ENCODE measurements around the gene PHACTR3.
"Not testable (repeated sequence)": the region's sequence is repeated elsewhere in the genome, so short reads cannot be mapped to it uniquely, and the experiment has no call there.

PHACTR3 gene

DNA sequence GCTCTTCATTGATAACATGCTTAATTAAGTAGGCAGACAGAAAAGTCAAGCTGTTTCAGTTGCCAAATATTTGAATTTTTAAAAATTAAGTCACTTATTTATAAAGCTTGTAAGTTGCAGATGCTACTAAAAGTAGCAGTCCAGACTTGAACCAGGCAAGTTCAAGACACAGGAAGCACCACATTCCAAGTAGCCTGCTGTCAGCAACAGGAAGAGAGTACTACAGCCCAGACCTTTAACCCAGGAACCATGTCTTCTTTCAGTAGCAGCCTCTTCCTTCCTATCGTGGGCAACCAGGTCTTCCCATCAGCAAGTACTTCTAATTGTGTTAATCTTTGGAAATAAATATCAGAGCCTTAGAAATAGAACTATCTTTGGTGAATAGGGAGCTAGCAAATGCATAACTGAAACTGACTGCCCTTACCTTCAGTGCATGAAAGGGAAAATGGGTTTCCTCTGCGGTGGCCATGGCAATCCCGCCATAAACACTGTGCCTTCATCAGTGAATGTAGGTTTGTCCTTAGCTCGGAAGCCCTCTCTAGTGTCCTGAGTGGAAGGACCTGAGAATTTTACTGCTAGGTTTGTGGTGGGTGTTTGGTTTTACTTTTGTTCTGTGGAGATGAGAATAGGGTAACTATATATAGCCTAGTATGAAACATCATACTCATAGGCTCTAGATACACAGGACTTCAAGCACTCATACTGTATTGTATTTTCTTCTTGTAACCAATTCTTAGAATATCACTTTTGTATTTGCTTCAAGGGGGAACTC lies 233.5 kb downstream of the PHACTR3 start:
- DNase-seq: no peak

- no peak for DNase-seq
Observed at GRCh38 chr20:59839400-59839799, 235.1 kb downstream of the PHACTR3 start.

- no peak for DNase-seq
Observed at GRCh38 chr20:59845472-59845871, 241.1 kb downstream of the PHACTR3 start.

- no peak for DNase-seq
Observed at GRCh38 chr20:59848182-59848581, 243.8 kb downstream of the PHACTR3 start.

DNA sequence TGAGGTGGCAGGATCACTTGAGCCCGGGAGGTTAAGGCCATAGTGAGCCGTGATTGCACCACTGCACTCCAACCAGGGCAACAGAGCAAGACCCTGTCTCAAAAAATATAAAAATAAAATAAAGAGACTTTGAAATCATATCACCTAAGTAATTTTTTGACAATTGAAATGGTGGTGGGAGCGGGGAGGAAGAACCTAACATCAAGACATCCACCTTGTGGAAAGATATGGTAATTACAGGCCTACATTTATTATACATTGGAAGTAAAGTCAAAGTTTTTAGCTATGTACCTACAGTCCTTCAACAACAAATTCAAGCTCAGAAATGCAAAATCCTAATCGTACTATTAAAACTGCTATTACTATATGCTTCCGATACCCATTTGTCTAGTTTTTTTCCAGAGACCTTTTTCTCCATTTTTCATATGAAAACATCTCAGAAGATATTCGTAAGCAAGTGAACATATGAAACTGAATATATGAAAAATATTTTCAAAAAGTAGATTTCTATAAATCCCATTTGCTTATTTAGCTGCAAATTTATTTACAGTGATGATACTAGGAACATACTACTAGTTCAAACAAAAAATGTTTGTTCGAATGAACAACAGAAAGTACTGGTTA lies 245.8 kb downstream of the PHACTR3 start:
- peak; percentile 82 for DNase-seq

DNA sequence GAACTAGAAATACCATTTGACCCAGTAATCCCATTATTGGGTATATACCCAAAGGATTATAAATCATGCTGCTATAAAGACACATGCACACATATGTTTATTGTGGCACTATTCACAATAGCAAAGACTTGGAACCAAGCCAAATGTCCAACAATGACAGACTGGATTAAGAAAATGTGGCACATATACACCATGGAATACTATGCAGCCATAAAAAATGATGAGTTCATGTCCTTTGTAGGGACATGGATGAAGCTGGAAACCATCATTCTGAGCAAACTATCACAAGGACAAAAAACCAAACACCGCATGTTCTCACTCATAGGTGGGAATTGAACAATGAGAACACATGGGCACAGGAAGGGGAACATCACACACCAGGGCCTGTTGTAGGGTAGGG lies 252.2 kb downstream of the PHACTR3 start:
- not testable (repeated sequence) for DNase-seq

DNA sequence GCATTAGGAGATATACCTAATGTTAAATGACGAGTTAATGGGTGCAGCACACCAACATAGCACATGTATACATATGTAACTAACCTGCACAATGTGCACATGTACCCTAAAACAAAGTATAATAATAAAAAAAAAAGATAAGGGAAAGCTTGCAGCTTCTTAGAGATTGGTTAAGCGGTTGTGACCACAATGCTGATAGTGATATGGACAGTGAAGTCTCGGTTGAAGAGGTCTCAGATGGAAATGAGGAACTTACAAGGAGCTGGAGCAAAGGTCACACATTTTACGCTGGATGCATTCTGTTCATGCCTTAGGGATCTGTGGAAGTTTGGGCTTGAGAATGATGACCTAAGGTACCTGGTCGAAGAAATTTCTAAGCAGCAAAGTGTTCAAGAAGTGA lies 252.6 kb downstream of the PHACTR3 start:
- not testable (repeated sequence) for DNase-seq

DNA sequence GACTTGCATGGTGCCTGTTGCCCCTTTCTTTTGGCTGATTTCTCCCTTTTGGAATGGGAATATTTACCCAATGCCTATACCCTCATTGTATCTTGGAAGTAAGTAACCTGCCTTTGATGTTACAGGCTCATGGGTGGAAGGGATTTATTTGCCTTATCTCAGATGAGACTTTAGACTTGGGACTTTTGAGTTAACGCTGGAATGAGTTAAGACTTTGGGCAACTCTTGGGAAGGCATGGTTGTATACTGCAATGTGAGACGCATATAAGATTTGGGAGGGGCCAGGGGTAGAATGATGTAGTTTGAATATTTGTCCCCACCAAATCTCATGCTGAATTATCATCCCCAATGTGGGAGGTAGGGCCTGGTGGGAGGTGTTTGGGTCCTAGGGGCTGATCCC lies 253.6 kb downstream of the PHACTR3 start:
- DNase-seq: no peak

DNA sequence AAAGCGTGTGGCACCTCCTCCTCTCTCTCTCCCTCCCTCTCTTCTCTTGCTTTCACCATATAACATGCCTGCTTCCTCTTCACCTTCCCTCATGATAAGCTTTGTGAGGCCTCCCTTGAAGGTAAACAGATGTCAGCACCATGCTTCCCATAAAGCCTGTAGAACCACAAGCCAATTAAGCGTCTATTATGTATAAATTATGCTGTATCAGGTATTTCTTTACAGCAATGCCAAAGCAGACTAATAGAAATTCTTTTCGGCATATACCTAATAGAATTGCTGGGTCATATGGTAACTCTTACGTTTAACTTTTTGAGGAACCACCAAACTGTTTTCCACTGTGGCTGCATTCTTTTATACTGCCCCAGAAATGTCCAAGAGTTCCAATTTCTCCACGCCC lies 254.1 kb downstream of the PHACTR3 start:
- DNase-seq: no peak

GRCh38 chr20:59861401-59861800 lies 257.1 kb downstream of the PHACTR3 start:
- no peak for DNase-seq

DNA sequence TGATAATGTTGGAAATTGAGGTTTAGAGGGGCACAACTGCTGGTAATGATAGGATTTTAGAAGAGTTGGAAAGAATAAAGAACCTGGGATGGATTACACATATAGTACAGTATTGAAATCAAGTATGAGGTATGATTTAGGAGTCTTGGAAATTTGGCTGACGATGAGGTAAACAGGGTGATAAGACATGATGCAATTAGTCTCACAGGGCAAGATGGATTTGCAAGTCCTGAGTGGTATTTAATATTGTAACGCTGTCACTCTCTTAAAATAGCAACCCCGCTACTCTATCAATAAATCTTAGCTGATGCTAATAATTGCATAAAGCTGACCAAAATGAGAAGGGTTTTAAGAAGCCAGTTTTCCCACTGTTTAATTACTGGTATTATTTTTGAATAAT lies 258.7 kb downstream of the PHACTR3 start:
- no peak for DNase-seq

DNA sequence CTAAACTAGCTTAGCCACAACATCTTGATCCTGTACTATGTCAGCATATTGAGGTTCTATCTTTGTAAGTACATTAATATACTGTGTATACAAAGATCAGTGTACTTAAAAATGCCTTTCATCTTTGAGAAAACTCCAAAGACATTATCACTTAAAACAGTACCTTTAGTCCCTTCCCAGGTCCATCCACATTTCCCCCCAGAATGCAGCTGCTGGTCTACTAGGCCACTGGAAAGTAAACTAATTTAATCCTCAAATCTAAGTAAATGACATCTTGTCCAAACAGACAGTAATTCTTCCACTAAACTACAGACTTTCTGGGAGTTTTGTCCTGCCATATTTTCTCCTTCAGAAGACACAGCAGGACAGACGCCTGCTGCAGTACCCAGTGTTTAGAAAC lies 260.4 kb downstream of the PHACTR3 start:
- no peak for DNase-seq

- no peak for DNase-seq
Observed at GRCh38 chr20:59866338-59866737, 262.0 kb downstream of the PHACTR3 start.

DNA sequence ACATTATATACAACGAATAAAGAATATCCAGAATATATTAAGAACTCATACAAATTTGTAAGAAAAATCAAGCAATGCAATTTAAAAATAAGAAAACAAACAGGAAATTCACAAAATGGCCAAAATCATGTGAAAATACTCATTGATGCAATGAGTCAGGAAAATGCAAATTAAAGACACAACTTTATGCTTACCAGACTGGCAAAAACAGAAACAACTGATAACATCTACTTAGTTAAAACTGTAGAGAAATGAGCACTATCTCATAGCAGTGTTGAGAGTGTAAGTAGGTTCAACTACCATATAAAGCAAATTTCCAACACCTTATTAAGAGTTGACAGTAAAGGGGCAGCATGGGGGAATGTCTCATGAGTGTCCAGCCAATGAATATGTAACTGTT lies 266.8 kb downstream of the PHACTR3 start:
- no peak for DNase-seq

DNA sequence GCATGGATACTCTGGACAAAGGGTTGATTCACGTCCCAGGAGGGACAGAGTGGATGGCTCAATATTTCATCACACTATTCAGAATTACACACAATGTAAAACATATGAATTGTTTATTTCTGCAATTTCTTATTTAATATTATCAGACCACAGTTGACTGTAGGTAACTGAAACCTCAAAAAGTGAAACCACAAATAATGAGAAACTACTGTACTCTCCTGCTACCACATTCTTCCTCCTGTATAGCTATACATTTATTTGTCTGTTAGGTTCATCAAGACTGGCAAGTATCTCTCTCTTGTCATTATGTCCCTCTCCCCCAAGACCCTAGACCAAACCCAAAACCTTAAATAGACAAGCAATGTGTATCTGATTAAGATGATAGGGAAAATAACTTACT lies 269.1 kb downstream of the PHACTR3 start:
- DNase-seq: no peak

- DNase-seq: no peak
Observed at GRCh38 chr20:59880198-59880597, 275.9 kb downstream of the PHACTR3 start.

DNA sequence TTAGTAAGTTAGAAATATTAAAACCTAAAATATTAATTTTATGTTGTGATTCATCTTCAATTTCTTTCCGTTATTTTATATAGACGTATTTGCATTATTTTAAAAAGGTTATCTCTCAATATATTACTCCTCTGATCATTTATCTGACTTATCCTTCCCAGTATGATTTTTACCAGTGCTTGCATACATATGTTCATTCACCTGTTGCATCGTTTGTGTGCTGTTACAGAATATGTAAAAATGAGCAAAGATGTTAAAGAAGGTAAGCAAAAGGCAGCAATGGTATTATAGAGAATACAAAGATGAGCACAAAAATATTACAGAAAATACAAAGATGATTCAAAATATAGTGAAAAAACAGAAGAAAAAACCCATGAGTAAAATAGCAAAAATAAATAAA lies 280.2 kb downstream of the PHACTR3 start:
- DNase-seq: no peak

GRCh38 chr20:59888050-59888449 lies 283.7 kb downstream of the PHACTR3 start:
- no peak for DNase-seq

DNA sequence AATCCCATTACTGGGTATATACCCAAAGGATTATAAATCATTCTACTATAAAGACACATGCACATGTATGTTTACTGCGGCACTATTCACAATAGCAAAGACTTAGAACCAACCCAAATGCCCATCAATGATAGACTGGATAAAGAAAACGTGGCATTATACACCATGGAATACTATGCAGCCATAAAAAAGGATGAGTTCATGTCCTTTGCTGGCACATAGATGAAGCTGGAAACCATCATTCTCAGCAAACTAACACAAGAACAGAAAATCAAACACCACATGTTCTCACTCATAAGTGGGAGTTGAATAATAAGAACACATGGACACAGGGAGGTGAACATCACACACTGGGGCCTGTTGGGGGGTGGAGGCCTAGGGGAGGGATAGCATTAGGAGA lies 285.7 kb downstream of the PHACTR3 start:
- not testable (repeated sequence) for DNase-seq

- no peak for DNase-seq
Observed at GRCh38 chr20:59891581-59891980, 287.2 kb downstream of the PHACTR3 start.

GRCh38 chr20:59895908-59896307 lies 291.6 kb downstream of the PHACTR3 start:
- no peak for DNase-seq
